Neural progenitor cell (in vitro differentiated cells): Measurements from ENCODE around the gene TNFRSF9. TPM values are rescaled to one million over a fixed set of nuclear protein-coding genes. Genes with fewer than 3 reads are reported as not detected.

ENCODE experiments used
- DNase-seq: peaks from one replicate; pipeline ENCODE4 v3.0.0-alpha.2; 2016; ENCODE audit warnings: low spot score
- H2AFZ ChIP-seq: fragments of 200-600 bp; sonication (generic); replicated peaks from 2 replicates; pipeline ENCODE4 v1.6.1; 2016; ENCODE audit warnings: antibody characterized with exemption
- H3F3A ChIP-seq: fragments of 200-600 bp; sonication (generic); 2 replicates; pipeline ENCODE4 v1.6.1; 2016; ENCODE audit warnings: antibody characterized with exemption, low read depth
- H3K27ac ChIP-seq: fragments of 200-600 bp; sonication (generic); 2 replicates; pipeline ENCODE4 v1.5.1; 2016; ENCODE audit warnings: mild to moderate bottlenecking
- H3K27me3 ChIP-seq: fragments of 200-600 bp; sonication (generic); 2 replicates; pipeline ENCODE4 v1.6.1; 2016; ENCODE audit warnings: mild to moderate bottlenecking, moderate library complexity
- H3K36me3 ChIP-seq: fragments of 200-600 bp; sonication (generic); 2 replicates; pipeline ENCODE4 v1.5.1; 2016
- H3K4me1 ChIP-seq: fragments of 200-600 bp; sonication (generic); 2 replicates; pipeline ENCODE4 v1.6.1; 2016; ENCODE audit warnings: mixed run types
- H3K4me2 ChIP-seq: fragments of 200-600 bp; sonication (generic); 2 replicates; pipeline ENCODE4 v1.6.1; 2016
- H3K4me3 ChIP-seq: fragments of 200-600 bp; sonication (generic); 2 replicates; pipeline ENCODE4 v1.5.1; 2016
- H3K79me2 ChIP-seq: fragments of 200-600 bp; sonication (generic); 2 replicates; pipeline ENCODE4 v1.6.1; 2016; ENCODE audit warnings: low read depth
- H3K9ac ChIP-seq: fragments of 200-600 bp; sonication (generic); 2 replicates; pipeline ENCODE4 v1.6.1; 2016
- H3K9me3 ChIP-seq: fragments of 200-600 bp; sonication (generic); 2 replicates; pipeline ENCODE4 v1.5.1; 2016; ENCODE audit warnings: low read depth
- H4K20me1 ChIP-seq: fragments of 200-600 bp; sonication (generic); 2 replicates; pipeline ENCODE4 v1.6.1; 2016; ENCODE audit warnings: low read depth
- H3K27ac Mint-ChIP-seq: 3 replicates; pipeline ENCODE4 v1.8.0; 2021; ENCODE audit warnings: mixed read lengths
- H3K27me3 Mint-ChIP-seq: 2 replicates; pipeline ENCODE4 v1.8.0; 2022; ENCODE audit warnings: low read depth, mild to moderate bottlenecking, inconsistent platforms, moderate library complexity, mixed read lengths; ENCODE audit not compliant: insufficient read depth
- H3K36me3 Mint-ChIP-seq: 3 replicates; pipeline ENCODE4 v1.8.0; 2021; ENCODE audit warnings: mixed read lengths
- H3K4me1 Mint-ChIP-seq: 3 replicates; pipeline ENCODE4 v1.8.0; 2021; ENCODE audit warnings: mixed read lengths
- H3K4me3 Mint-ChIP-seq: 3 replicates; pipeline ENCODE4 v1.8.0; 2021; ENCODE audit warnings: mild to moderate bottlenecking, moderate library complexity, mixed read lengths
- H3K9me3 Mint-ChIP-seq: 3 replicates; pipeline ENCODE4 v1.8.0; 2020; ENCODE audit warnings: mixed read lengths
- EZH2 ChIP-seq: fragments of 200-600 bp; sonication (generic); IDR thresholded peaks from 2 replicates; pipeline ENCODE4 v1.6.1; 2017; ENCODE audit warnings: antibody characterized with exemption, mild to moderate bottlenecking, moderate library complexity
- EZH2phosphoT487 ChIP-seq: fragments of 200-600 bp; sonication (generic); IDR thresholded peaks from 2 replicates; pipeline ENCODE4 v1.6.1; 2017; ENCODE audit warnings: antibody characterized with exemption
- total RNA-seq: library from RNA; depleted of rRNA; stranded (reverse); fragments of >200 nt; gene quantifications from 2 replicates; pipeline ENCODE4 v1.2.3, GENCODE V29; 2015; ENCODE audit warnings: low replicate concordance
- TF ChIP-seq, protein P1 (sequence below): fragments of 200-600 bp; sonication (generic); IDR thresholded peaks from 2 replicates; pipeline ENCODE4 v1.5.1; 2017; ENCODE audit warnings: antibody characterized with exemption, mild to moderate bottlenecking

The TNFRSF9 gene
- total RNA-seq, 1 donor from 2014 or later = not detected

DNA sequence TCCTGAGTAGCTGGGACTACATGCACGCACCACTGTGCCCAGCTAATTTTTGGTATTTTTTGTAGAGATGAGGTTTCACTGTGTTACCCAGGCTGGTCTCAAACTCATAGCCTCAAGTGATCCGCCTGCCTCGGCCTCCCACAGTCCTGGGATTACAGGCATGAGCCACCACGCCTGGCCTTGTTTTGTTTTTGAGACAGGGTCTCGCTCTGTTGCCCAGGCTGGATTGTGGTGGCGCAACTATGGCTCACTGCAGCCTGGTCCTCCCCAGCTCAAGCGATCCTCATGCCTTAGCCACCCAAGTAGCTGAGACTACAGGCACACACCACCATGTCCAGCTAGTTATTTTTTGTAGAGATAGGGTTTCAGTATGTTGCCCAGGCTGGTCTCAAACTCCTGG lies 46.9 kb upstream of the TNFRSF9 start:
- Histone ChIP-seq H3K79me2 (no peaks in the 10 kb centered on the region), H3K27me3 (no peaks in the 10 kb centered on the region), H3K4me1 (peaks cover 6% of the 10 kb centered on the region), H3K9ac (no peak overlapping the region), H3F3A (peaks cover 15% of the 10 kb centered on the region), H3K4me3 (no peak overlapping the region), H3K9me3 (no peaks in the 10 kb centered on the region), H3K4me2 (no peak overlapping the region), H4K20me1 (no peaks in the 10 kb centered on the region), H3K27ac (no peak overlapping the region), H2AFZ (no peak overlapping the region), H3K36me3 (no peaks in the 10 kb centered on the region)
- Mint-ChIP-seq H3K4me3 (no peak overlapping the region), H3K4me1 (peaks cover 32% of the 10 kb centered on the region), H3K36me3 (peaks cover 22% of the 10 kb centered on the region), H3K27ac (no peak overlapping the region), H3K9me3 (no peaks in the 10 kb centered on the region), H3K27me3 (peaks cover 5% of the 10 kb centered on the region)
- TF ChIP-seq, protein P1, sequence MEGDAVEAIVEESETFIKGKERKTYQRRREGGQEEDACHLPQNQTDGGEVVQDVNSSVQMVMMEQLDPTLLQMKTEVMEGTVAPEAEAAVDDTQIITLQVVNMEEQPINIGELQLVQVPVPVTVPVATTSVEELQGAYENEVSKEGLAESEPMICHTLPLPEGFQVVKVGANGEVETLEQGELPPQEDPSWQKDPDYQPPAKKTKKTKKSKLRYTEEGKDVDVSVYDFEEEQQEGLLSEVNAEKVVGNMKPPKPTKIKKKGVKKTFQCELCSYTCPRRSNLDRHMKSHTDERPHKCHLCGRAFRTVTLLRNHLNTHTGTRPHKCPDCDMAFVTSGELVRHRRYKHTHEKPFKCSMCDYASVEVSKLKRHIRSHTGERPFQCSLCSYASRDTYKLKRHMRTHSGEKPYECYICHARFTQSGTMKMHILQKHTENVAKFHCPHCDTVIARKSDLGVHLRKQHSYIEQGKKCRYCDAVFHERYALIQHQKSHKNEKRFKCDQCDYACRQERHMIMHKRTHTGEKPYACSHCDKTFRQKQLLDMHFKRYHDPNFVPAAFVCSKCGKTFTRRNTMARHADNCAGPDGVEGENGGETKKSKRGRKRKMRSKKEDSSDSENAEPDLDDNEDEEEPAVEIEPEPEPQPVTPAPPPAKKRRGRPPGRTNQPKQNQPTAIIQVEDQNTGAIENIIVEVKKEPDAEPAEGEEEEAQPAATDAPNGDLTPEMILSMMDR = no peak
- TF ChIP-seq EZH2phosphoT487 = no peak
- TF ChIP-seq EZH2 = no peak
- DNase-seq = no peak

DNA sequence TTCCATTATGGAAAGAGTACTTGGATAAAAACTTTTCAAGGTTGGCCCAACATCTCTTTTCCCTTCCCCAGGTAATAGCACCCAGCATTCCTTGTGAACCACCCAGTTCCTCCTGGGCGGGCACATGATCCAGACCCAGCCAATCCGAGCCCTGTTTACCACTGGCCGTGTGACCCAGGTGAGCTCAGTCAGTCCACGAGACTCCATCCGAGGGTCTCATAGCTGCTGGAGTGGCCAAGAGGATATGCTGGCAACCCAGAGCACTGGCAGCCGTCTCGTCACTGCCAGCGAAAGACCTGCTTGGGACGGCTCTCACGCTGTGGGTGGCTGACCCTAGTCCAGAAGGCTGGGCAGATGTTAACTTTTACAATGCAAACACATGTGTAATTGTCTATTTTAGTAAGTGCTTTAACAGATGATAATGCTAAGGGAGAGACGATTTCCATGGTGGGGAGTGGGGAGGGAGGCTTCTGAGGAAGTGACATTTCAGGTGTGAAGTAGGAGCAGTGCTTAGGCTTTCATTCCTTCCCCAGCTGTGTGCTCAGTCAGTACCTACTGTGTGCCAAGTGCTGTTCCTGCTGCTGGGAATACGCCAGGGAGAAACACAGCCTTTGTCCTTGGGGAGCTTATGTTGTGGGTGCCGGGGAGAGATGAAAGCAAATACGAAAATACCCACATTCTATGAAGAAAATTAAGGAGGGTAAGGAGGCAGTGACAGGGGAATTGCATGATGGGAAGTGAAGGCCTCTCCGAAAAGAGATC lies 45.4 kb upstream of the TNFRSF9 start:
- Mint-ChIP-seq H3K36me3 (peaks cover 26% of the 10 kb centered on the region), H3K9me3 (no peaks in the 10 kb centered on the region), H3K4me3 (no peak overlapping the region), H3K27me3 (peaks cover 5% of the 10 kb centered on the region), H3K27ac (peak overlapping the region; percentile 4), H3K4me1 (peaks cover 34% of the 10 kb centered on the region)
- no peaks in the 10 kb centered on the region for H3K27me3 ChIP-seq
- DNase-seq = no peak
- H3K4me1 ChIP-seq = peaks cover 6% of the 10 kb centered on the region
- no peak overlapping the region for H3K27ac ChIP-seq
- TF ChIP-seq, protein P1 = no peak
- TF ChIP-seq EZH2phosphoT487 = no peak
- no peak for TF ChIP-seq EZH2
- H3K4me3 ChIP-seq = no peak overlapping the region
- H3K9ac ChIP-seq = no peak overlapping the region
- H3K79me2 ChIP-seq = no peaks in the 10 kb centered on the region
- H3F3A ChIP-seq = peaks cover 18% of the 10 kb centered on the region
- no peak overlapping the region for H3K4me2 ChIP-seq
- H2AFZ ChIP-seq = no peak overlapping the region
- no peaks in the 10 kb centered on the region for H3K36me3 ChIP-seq
- H3K9me3 ChIP-seq = no peaks in the 10 kb centered on the region
- no peaks in the 10 kb centered on the region for H4K20me1 ChIP-seq

DNA sequence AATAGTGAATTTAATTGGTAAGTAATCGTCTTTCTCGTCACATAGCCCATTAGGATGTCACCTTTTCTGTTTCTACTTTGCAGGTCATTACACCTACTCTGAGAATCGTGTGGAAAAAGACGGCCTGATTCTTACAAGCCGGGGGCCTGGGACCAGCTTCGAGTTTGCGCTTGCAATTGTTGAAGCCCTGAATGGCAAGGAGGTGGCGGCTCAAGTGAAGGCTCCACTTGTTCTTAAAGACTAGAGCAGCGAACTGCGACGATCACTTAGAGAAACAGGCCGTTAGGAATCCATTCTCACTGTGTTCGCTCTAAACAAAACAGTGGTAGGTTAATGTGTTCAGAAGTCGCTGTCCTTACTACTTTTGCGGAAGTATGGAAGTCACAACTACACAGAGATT lies 44.2 kb upstream of the TNFRSF9 start:
- Histone ChIP-seq H3K27me3 (no peaks in the 10 kb centered on the region), H3K36me3 (no peaks in the 10 kb centered on the region), H3K79me2 (no peaks in the 10 kb centered on the region), H3K4me3 (no peak overlapping the region), H3F3A (peaks cover 23% of the 10 kb centered on the region), H3K4me2 (peak overlapping the region; percentile 24), H3K4me1 (peaks cover 6% of the 10 kb centered on the region), H3K9me3 (no peaks in the 10 kb centered on the region), H4K20me1 (no peaks in the 10 kb centered on the region), H3K27ac (peak overlapping the region; percentile 81), H3K9ac (no peak overlapping the region), H2AFZ (no peak overlapping the region)
- DNase-seq = peak; percentile 79
- peaks cover 34% of the 10 kb centered on the region for H3K4me1 Mint-ChIP-seq
- no peaks in the 10 kb centered on the region for H3K9me3 Mint-ChIP-seq
- no peak for TF ChIP-seq EZH2phosphoT487
- TF ChIP-seq EZH2 = no peak
- TF ChIP-seq, protein P1 = no peak
- peaks cover 5% of the 10 kb centered on the region for H3K27me3 Mint-ChIP-seq
- H3K27ac Mint-ChIP-seq = peak overlapping the region; percentile 35
- peaks cover 24% of the 10 kb centered on the region for H3K36me3 Mint-ChIP-seq
- no peak overlapping the region for H3K4me3 Mint-ChIP-seq
